Kidney (tissue), 14 donors: ENCODE data around the gene LRFN5. TPM values are rescaled to one million over a fixed set of nuclear protein-coding genes. Genes with fewer than 3 reads are reported as not detected.

Experiments used
- DNase-seq, 5 donors: peaks; one replicate each; pipeline ENCODE4 v3.0.0-alpha.2; 2013 to 2020
- FAIRE-seq: peaks from 2 replicates; lab custom pipeline; 2012; peaks lifted over from hg19 to GRCh38; lab: Jason Lieb, UNC
- H3K27ac ChIP-seq, 2 donors: one replicate each; pipeline ENCODE4 v1.7.0; 2013; ENCODE audit warnings: low read depth in 2 of 2, low read length in 2 of 2, inconsistent platforms in 1 of 2
- H3K27me3 ChIP-seq: one replicate; pipeline ENCODE4 v1.7.1; 2013; ENCODE audit warnings: low read length, inconsistent platforms; ENCODE audit not compliant: control insufficient read depth, insufficient read depth
- H3K36me3 ChIP-seq, 3 donors: one replicate each; pipeline versions ENCODE4 v1.7.0 to v1.7.1; 2013; ENCODE audit warnings: low read length in 3 of 3, control low read depth in 1 of 3, inconsistent platforms in 1 of 3; ENCODE audit not compliant: insufficient read depth in 3 of 3, control insufficient read depth in 2 of 3
- H3K4me1 ChIP-seq, 3 donors: one replicate each; pipeline versions ENCODE4 v1.7.0 to v1.7.1; 2013; ENCODE audit warnings: low read length in 3 of 3, inconsistent platforms in 1 of 3, low read depth in 1 of 3; ENCODE audit not compliant: control insufficient read depth in 2 of 3, insufficient read depth in 2 of 3
- H3K4me3 ChIP-seq, 3 donors: one replicate each; pipeline versions ENCODE4 v1.7.0 to v1.8.1; 2013; ENCODE audit warnings: low read length in 3 of 3, control low read depth in 1 of 3, inconsistent platforms in 1 of 3
- H3K9ac ChIP-seq, 3 donors: one replicate each; pipeline versions ENCODE4 v1.7.0 to v1.7.1; 2013; ENCODE audit warnings: low read length in 3 of 3, control low read depth in 1 of 3, inconsistent platforms in 1 of 3
- H3K9me3 ChIP-seq, 3 donors: one replicate each; pipeline versions ENCODE4 v1.7.0 to v1.7.1; 2013; ENCODE audit warnings: low read length in 3 of 3, control low read depth in 1 of 3, inconsistent platforms in 1 of 3; ENCODE audit not compliant: control insufficient read depth in 2 of 3, insufficient read depth in 1 of 3
- intact Hi-C: fragments of 100-400 bp; cut with DNase I; formaldehyde crosslinking; loops from one replicate; pipeline ENCODE4 v1.11.1; 2022
- polyA plus RNA-seq: library from polyadenylated mRNA; stranded (reverse); fragments of 350-450 nt; fragmentation: Illumina TruSeq; extraction: RNeasy Lipid Tissue Mini Kit (QIAGEN cat#74804); gene quantifications from one replicate; pipeline ENCODE4 v1.2.3, GENCODE V29; 2014; ENCODE audit warnings: low read depth, low replicate concordance; ENCODE audit not compliant: insufficient read depth
- total RNA-seq: library from RNA; stranded (reverse); fragmentation: NEBNext Ultra II Directional; extraction: Animal tissue kit (Norgen Biotek cat#: 25700); gene quantifications from one replicate; pipeline ENCODE4 v1.2.1, GENCODE V29; 2021
- TF ChIP-seq, protein P1 (sequence below): IDR thresholded peaks from 3 replicates; pipeline ENCODE4 v1.5.1; 2012; ENCODE audit warnings: mild to moderate bottlenecking, moderate library complexity, borderline replicate concordance; ENCODE audit not compliant: insufficient read depth; ENCODE audit errors: extremely low read depth
- donor health status: control.
- donor health status: control.
- donor health status: control.
- donor health status: control.
- donor health status: control.
- donor health status: DM: yes; HTN: yes; CAD: no.
- donor health status: Normal renal cell carcinoma (clear cell type).

The LRFN5 gene
- total and polyA plus RNA-seq, 2 donors from 2014 or later = 1.5 to 2.4 TPM

DNA sequence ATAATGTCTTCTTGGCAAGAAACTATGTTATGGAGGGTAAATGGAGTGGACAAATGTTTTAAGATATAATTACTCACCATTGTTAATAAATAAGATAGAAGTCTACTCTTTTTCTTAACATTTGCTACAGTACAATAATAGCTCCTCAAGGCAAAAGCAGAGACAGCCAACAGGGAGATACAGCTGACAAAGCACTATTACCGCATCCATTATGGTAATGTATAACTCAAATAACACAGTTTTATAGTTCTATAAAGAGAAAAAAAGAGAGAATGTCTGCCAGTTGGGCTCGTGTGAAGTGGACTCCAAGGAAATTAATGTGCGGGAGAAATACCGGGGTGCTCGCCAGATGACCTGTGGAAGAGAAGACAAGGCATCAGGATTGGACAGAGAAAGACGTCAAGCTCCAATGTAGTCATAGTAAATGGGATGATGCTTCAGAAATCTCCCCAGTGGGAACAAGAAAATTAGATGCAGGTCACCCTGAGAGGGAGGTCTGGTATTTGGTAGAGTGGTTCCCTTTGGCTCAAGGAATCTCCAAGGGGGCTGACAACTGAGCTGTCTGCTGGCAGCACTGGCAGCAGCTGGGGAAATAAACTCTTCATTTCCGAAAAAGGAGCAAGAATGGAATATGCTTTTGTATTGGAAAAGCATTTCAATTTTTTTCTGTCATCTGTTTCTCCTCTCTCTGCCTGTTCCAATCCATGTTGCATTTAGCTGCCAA is 343.9 kb downstream of the LRFN5 start:
- intact Hi-C loops = no loop called here

More for the DNA sequence above, 343.9 kb downstream of the LRFN5 start:
- Histone ChIP-seq H3K27me3 (no peaks in the 10 kb centered on the region), H3K4me3 (no peak overlapping the region), H3K27ac (no peak overlapping the region), H3K9ac (no peak overlapping the region), H3K4me1 (no peaks in the 10 kb centered on the region), H3K9me3 (no peaks in the 10 kb centered on the region), H3K36me3 (no peaks in the 10 kb centered on the region)
- TF ChIP-seq, protein P1, sequence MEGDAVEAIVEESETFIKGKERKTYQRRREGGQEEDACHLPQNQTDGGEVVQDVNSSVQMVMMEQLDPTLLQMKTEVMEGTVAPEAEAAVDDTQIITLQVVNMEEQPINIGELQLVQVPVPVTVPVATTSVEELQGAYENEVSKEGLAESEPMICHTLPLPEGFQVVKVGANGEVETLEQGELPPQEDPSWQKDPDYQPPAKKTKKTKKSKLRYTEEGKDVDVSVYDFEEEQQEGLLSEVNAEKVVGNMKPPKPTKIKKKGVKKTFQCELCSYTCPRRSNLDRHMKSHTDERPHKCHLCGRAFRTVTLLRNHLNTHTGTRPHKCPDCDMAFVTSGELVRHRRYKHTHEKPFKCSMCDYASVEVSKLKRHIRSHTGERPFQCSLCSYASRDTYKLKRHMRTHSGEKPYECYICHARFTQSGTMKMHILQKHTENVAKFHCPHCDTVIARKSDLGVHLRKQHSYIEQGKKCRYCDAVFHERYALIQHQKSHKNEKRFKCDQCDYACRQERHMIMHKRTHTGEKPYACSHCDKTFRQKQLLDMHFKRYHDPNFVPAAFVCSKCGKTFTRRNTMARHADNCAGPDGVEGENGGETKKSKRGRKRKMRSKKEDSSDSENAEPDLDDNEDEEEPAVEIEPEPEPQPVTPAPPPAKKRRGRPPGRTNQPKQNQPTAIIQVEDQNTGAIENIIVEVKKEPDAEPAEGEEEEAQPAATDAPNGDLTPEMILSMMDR = no peak
- FAIRE-seq (no peak), DNase-seq (no peak)
